HG03280 (cell line): ENCODE measurements around the gene SCRT2.
A peak's percentile ranks its signal among the peaks of the same experiment; 100 is the strongest.
"Not testable (repeated sequence)": the region's sequence is repeated elsewhere in the genome, so short reads cannot be mapped to it uniquely, and the experiment has no call there.

Experiments used
- ATAC-seq: cut with Tn5 transposase; IDR thresholded peaks from one replicate; pipeline ENCODE4 v1.9.1; 2021; ENCODE audit warnings: mild to moderate bottlenecking, moderate library complexity; ENCODE audit not compliant: unreplicated experiment

The SCRT2 gene

DNA sequence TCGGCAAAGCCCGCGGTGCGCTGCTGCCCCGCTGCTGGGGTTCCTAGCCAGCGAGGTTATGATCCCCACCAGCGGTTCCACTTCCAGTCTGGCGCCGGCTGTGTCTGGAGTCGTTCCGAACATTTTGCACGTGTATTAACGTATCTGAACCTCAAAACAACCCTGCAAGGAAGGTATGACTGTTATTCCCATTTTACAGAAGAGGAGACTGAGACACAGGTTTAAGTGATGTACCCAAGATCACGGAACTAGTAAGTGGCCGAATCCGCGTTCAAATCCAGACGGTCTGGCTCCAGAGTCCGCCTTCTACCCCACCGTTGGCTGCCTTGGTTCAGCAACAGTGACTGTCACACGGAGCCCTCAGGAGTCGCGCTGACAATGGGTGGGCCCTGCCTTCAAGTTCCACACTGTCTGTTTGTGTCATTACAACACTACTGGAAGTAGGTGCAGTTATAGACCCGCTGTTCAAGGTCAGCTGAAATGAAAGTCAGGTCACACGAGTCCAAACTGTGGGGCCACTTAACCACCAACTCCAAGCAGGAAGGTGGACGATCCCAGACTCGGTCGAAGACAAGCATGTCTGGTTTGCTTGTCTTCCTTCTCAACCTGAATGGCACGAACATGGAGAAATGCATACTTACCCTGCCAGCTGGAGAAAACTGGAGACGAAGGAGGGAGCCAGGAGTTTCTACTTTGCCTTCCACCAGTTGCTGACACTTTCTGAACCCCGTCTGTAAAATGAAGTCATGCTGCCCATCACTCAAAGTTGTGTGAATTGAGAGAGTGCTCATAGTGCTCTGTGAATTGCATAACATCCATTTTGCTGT is 21.8 kb downstream of the SCRT2 start:
- no peak for ATAC-seq

DNA sequence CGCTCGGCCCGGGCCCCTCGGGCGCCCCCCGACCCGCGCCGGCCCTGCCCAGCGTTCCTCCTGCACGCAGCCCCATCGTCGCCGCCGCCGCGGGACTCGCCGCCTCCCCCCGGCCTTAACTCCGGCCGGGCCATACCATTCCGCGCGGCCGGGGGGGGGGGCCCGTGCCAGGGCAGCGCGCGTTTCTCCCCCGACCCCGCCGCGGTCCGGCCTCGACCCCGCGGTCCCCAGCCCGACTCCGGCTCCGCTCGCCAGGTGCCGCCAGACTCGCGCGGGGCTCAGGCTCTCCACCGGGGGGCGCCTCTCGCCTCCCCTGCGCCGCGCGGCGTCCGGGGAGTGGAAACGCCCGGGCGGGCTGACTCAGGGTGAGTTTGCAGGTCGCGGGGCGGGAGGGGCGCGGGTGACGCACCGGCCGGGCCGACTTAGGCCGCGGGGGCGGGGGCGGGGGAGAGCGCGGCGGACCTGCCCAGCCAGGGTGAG is 22.5 kb downstream of the SCRT2 start, which contains the start of gene SRXN1:
Gene SRXN1 (minus strand): TSS at position 91 of the 480 bp plus-strand sequence. CDS start 15 bp downstream, at position 76.
- peak; percentile 91 for ATAC-seq

DNA sequence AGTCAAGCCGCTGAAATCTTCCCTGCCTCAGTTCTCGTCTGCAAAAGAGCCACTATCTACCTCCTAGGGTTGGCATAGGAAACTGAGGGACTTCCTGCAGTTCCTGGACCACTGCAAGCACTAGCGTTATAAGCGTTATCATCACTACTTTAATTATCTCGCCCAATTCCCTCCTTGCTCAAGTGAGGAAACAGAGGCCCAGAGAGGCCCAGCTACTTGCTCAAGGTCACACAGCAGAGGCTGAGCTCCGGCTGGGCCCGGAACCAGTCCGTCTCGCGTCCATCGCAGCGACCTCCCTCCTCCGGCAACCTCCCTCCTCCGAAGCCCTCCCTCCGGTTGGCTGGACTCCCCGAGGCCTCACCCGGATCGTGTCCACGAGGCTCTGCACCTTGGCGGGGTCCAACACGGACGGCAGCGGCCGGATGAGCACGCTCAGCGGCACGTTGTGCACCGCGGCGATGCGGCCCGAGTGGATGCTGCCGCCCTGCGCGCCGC is 22.9 kb downstream of the SCRT2 start:
- no peak for ATAC-seq

DNA sequence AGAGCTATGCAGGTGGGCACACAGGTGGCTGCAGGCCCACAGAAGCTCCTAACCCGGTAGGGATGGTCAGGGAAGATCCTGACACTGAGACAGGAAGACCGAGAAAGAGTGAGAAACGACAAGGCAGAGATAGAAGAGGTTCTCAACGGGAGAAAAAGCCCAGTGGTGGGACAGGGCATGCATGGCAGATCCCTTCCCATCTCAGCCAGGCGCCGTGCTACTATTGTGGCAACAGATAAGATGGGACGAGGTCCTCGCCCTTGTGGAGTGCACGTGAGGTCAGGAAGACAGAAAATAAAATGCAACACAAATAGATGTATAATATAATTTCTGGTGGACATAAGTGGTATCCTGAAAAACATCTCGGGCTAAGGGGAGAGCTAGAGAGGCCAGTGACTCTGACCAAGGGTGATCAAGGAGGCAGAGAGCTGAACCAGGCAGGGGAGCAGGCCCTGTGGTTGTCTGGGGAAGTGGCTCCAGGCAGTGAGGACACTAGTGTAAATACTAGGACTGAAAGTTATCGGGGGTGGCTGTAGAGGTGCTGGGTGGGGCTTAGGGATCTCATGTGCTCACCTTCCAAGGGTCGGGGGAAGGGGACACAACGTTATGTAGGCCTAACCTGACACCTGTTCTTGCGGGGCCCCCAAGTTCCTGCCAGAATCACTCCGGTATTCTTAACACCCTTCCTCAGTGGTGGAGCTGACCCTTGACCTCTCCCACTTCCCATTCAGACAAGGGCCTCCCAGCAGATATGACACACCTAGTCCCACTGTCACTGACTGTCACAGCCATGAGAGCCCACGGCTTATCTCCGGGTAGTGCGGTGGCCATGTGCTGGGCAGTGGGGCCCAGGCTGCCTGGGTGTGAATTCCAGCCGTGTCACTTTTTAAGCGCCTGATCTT is 23.6 kb downstream of the SCRT2 start:
- ATAC-seq, result no peak

DNA sequence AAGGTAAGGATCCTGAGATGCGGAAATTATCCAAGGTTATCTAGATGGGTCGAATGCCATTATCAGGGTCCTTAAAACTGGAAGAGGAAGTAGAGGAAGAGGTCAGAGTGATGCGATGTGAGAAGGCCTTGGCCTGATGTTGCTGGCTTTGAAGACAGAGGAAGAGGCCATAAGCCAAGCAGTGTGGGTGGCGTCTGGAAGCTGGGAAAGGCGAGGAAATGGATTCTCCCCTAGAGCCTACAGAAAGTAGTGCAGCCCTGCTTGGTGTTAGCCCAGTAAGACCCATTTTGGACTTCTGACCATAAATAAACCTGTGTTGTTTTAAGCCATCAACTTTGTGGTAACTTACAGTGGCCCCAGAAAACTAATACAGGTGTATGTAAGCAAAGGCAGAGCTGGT is 24.6 kb downstream of the SCRT2 start:
- no peak for ATAC-seq

DNA sequence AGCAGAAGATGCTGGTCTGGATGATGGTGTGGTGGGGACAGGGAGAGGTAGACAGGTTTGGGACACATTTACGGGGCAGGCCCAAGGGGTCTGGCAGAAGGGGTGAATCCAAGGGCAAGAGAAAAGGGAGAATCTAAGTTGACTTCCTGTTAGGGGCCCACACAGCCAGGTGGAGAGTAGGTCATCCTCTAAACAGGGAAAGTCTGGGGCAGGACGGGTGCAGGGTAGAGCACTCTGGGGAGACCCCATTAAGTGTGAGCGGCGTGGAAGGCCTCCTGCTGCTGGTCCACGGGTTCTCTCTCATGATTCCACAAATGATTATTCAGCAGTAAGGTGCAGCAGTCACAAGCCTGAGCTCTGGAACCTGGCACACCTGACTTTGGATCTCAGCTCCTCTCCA is 25.3 kb downstream of the SCRT2 start:
- no peak for ATAC-seq

DNA sequence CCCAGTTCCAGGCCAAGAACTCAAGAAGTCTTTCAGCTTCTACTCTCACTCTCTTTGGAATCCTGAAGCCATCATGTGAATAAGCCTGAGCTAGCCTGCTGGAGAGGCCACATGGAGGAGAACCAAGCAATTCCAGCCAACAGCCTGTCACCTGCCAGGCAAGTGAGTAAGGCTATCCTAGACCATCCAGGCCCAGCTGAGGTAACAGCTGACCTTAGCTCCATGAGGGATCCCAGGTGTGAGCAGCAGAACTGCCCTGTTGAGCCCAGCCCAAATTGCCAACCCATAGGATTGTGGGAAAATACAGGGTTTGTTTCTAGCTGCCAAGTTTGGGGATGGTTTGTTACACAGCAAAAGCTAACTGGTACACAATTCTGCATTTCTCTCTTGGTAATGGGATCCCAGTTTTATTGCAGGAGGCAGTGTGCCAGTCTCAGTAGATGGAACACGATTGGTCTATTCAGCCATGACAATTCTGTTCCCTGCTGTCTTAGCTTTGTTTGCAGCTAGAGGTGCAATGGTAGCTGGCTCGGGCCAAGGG is 28.1 kb downstream of the SCRT2 start:
- no peak for ATAC-seq

DNA sequence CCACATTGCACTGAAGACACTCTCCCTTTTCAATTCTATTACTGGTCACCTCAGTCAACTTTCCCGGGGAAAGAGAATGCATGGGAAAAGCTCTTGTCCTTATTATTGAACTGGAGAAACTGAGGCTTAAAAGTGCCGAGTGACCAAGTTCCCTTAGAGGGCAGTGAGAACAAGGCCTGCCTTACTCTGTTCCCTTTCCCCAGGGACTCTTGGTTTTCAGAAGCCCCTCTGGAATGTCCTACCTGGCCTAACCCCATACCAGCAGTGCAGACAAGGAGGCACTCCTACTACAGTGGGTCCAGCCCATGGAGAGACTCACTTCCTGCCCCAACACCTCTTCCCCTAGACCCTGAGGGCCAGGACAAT is 28.8 kb downstream of the SCRT2 start:
- no peak for ATAC-seq

DNA sequence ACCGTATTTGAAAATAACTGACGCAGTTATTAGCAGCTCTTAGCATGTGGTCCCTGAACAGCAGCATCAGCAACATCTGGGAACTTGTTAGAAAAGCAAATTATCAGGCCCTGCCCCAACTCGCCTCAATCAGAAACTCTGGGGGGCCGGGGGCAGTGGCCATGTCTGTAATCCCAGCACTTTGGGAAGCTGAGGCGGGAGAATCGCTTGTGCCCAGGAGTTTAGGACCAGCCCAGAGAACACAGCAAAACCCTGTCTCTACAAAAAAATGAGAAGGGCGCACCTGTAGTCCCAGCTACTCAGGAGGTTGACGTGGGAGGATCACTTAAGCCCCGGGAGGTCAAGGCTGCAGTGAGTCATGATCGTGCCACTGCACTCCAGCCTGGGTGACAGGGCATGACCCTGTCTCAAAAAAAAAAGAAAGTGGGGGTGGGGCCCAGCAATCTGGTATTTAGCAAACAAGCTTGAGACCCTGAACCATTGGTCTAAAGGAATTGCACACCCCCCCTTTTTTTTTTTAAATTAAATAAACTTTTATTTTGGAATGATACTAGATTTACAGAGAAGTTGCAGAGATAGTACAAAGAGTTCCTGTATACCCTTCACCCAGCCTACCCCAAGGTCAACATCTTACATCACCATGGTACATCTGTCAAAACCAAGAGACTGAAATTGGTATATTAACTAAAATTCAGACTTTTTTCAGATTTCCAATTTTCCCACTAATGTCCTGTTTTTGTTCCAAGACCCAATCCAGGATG is 29.3 kb downstream of the SCRT2 start:
- ATAC-seq, result no peak

DNA sequence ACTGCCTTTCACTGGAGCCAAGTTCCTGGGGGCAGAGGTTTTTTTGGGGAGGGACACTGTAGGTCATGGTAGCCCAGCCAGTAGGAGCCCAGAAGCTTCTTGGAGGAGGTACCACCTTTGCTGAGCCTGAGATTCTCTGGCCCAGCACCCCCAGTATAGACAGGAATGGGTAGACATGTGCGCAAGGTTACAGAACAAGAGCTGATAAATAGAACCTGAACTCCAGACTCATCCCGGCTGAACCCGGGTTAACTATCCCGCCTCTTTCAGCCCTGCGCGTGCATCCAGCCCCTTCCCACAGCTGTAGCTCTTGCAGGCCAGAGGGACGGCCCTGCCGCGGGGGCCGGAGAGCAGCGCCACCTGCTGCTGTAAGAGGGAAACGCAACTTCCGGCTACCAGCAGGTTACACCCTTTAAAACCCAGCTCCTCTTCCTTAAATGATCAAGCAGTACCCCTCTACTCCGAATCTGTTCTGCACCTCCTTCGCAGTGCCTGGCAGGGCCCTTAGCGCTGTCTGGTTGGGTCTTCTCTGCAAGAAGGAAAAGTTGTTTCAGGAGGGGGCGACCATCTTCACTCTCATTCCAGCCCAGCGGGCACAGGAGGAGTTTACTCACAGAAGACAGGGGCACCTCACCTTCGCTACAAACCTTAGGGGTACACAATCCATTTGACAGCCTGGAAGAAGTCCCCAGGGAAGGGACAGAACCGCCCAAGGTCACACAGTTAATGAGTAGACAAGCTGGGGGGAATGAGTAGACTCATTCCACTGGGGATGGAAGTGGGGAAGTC is 30.1 kb downstream of the SCRT2 start:
- ATAC-seq, result peak; percentile 72

DNA sequence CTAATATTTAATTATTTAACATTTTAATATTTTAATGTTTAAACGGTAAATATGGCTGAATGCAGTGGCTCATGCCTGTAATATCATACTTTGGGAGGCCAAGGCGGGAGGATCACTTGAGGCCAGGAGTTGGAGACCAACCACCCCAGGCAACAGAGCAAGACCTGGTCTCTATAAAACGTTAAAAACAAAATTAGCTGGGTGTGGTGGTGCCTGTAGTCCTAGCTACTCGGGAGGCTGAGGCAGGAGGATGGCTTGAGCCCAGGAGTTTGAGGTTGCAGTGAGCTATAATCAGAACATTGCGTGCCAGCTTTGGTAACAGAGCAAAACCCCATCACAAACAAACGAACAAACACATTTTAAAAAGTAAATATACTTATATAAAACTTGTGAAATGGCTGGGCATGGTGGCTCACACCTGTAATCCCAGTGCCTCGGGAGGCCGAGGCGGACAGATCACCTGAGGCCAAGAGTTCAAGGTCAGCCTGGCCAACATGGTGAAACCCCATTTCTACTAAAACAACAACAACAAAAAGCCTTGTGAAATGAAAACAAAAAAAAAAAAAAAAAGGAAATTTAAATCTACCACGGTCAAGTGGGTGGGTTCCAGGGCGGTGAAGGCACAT is 30.8 kb downstream of the SCRT2 start:
- ATAC-seq, result no peak

DNA sequence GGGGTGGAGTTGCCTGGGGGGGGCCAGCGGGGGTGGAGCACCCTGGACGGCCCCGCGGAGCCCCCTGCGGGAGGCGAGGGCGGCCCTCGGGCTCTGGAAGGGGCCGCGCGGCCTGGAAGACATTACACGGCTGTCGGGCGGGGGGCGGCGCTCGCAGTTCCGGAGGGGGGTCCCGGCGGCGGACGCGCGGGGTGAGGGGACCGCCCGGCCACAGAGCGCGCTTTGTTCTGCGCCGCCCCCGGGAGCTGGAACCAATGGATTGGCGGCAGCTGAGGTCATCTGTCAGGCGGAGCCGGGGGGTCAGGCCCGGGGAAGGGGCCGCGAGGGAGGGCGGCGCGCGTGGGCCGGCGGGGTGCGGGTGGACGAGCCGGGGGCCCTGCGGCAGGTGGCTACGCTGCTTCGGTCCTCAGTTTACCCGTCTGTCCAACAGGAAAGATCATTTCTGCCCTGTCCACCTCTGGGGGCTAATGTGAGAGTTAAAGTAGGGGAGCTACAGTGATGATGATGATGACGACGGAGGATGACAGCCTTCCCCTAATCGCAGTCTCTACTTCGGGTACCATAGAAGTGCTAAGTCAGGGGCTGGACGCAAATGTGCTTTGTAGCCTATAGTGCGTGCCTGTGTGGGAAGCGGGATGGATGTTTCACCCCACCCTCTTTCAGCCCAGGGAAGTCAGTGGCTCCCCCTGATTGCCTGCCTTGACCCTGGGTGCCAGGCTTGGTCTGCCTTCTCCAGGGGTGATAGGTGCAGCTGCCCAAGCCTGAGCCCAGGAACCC is 33.0 kb downstream of the SCRT2 start:
- no peak for ATAC-seq

DNA sequence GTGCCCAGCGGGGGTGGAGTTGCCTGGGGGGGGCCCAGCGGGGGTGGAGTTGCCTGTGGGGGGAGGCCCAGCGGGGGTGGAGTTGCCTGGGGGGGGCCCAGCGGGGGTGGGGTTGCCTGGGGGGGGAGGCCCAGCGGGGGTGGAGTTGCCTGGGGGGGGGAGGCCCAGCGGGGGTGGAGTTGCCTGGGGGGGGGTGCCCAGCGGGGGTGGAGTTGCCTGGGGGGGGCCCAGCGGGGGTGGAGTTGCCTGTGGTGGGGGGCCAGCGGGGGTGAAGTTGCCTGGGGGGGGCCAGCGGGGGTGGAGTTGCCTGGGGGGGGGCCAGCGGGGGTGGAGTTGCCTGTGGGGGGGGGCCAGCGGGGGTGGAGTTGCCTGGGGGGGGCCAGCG is 33.6 kb downstream of the SCRT2 start:
- ATAC-seq, result not testable (repeated sequence)

DNA sequence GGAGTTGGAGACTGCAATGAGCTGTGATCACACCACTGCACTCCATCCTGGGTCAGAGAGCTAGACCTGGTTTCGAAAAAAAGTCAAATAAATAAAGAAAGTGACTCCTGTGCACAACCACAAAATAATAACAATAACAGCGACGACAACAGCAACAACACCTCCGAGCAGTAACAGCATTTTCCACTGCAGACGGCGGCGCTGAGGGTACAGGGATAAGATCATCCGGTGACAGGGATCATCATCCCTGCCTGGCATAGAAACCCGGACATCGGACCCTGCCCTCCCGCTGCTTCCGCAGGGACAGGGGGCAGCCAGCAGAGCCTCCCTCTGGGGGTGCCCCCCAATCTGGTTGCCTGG is 34.1 kb downstream of the SCRT2 start:
- no peak for ATAC-seq

DNA sequence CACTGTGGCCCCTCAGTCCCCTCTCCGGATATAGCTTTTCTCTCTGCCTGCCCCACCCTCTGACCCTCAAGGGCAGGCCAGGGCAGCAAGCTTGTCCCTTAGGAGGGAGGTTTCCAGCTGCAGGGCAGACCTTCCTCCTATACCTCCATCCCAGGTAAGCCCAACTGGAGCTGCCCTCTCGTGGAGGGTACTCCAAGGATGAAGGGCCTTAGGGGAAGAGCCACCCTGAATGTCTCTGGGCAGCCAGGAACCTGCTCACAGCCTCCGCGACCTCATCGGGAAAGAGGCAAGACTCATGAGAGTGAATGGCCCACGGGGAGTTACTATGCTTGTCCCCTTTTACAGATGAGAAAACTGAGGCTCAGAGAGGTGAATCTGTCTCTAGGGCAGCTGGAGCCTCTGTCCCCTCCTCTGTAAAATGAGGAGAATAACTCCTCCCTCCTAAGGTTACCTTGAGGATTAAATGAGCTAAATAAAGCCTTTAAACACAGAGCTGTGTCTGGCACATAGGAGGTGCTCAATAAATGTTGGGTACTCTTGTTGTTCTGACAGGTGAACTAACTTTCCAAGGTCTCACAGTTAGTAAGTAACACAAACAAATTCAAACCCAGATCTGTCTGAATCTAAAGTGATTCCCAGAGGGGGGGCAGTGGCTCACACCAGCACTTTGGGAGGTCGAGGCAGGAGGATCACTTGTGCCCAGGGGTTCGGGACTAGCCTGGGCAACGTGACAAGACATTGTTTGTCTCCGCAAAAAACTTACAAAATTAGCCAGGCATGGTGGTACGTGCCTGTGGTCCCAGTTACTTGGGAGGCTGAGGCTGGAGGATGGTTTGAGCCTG is 34.7 kb downstream of the SCRT2 start:
- ATAC-seq, result no peak

DNA sequence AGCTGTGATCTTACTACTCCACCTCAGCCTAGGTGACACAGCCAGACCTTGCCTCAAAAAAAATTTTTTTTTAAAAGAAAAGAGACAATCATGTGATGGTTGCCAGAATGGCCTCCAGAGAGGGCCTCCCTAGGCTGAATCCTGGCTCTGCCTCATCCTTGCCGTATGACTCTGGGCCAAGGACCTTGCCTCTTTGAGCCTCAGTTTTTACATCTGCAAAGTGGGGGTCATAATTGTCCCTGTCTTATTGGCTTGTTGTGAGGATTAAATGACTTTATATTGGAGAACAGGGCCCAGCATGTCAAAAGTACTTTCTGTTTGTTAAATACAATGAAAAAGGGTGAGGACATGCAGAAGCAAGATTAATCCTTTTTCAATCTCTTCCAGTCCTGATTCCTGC is 37.0 kb downstream of the SCRT2 start:
- ATAC-seq, result no peak

DNA sequence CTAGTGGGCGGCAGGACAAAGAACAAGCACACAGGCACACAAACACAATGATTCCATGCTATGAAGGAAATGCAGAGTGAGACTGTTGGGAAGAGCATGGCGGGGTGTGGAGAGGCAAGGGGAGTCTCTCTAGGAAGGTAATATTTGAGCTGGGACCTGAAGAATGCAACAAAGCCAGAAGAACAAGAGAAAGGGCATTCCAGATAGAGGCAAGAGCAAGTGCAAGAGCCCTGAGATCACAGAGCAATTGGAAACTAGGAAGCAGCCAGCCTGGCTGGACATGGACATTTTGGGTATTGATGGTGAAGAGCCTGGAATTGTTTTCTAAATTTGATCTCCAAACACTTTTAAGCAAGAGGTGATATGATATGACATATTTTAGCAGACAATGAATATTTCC is 38.0 kb downstream of the SCRT2 start:
- no peak for ATAC-seq

DNA sequence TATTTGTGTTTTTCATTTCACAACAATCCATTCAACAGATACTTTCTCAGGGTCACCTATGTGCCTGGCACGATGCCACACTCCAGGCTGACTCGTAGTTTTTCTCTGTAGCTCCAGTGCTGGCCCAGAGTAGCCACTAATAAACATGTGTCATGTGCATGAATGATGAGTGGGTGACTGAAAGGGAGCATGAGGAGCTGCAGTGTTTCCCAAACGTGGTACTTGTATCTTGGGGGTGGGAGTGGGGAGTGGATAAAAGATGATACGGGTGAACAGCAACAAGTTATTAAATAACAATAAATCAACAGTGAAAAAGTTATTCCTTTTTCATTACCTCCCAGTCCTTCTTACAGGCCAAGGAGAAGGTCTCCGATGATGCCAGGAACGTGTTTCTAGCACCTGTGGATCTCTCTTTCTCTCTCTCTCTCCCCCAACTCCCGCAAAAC is 39.7 kb downstream of the SCRT2 start:
- no peak for ATAC-seq
